Measurements from ENCODE around the gene CCDC60.

GRCh38 chr12:119480551-119480950 lies 146.0 kb downstream of the CCDC60 start:
- no peak for TF ChIP-seq CTCF (IDR thresholded peaks at IDR 0.05)
- TF ChIP-seq POLR2A (IDR thresholded peaks at IDR 0.05): no peak
